Mesenchymal stem cell (in vitro differentiated cells and primary cell): ENCODE measurements around the gene RAB8B.

Source experiments
- DNase-seq: peaks from one replicate; pipeline ENCODE4 v3.0.0-alpha.2; 2013
- H2AFZ ChIP-seq: one replicate; pipeline ENCODE4 v1.6.1; 2013; ENCODE audit warnings: low read depth, mild to moderate bottlenecking, control low read depth, inconsistent platforms, low read length, moderate library complexity
- H2AK5ac ChIP-seq: 2 replicates; pipeline ENCODE4 v1.6.1; 2013; ENCODE audit warnings: low read length, moderate library complexity, mild to moderate bottlenecking, inconsistent platforms; ENCODE audit not compliant: severe bottlenecking
- H2BK120ac ChIP-seq: one replicate; pipeline ENCODE4 v1.6.1; 2013; ENCODE audit warnings: low read depth, mild to moderate bottlenecking, inconsistent platforms, low read length, moderate library complexity
- H2BK12ac ChIP-seq, 2 experiments: one replicate each; pipeline ENCODE4 v1.6.1; 2013; ENCODE audit warnings: inconsistent platforms in 2 of 2, low read length in 2 of 2, mild to moderate bottlenecking in 2 of 2, moderate library complexity in 2 of 2, control low read depth in 1 of 2
- H2BK15ac ChIP-seq: one replicate; pipeline ENCODE4 v1.6.1; 2013; ENCODE audit warnings: mild to moderate bottlenecking, low read depth, inconsistent platforms; ENCODE audit not compliant: poor library complexity, severe bottlenecking
- H2BK5ac ChIP-seq: 2 replicates; pipeline ENCODE4 v1.6.1; 2013; ENCODE audit warnings: low read depth, mild to moderate bottlenecking, low read length, control low read depth, inconsistent platforms; ENCODE audit not compliant: poor library complexity, severe bottlenecking
- H3K14ac ChIP-seq, 2 experiments: one replicate each; pipeline ENCODE4 v1.6.1; 2013; ENCODE audit warnings: inconsistent platforms in 2 of 2, low read length in 2 of 2, control low read depth in 1 of 2, mild to moderate bottlenecking in 1 of 2, moderate library complexity in 1 of 2
- H3K18ac ChIP-seq, 2 experiments: one replicate each; pipeline ENCODE4 v1.6.1; 2013; ENCODE audit warnings: inconsistent platforms in 2 of 2, low read length in 2 of 2, control low read depth in 1 of 2, low read depth in 1 of 2, mild to moderate bottlenecking in 1 of 2
- H3K23ac ChIP-seq, 2 experiments: one replicate each; pipeline ENCODE4 v1.6.1; 2013; ENCODE audit warnings: inconsistent platforms in 2 of 2, low read length in 2 of 2, mild to moderate bottlenecking in 2 of 2, moderate library complexity in 2 of 2, control low read depth in 1 of 2
- H3K27ac ChIP-seq: 2 replicates; pipeline ENCODE4 v1.5.1; 2013; ENCODE audit warnings: mild to moderate bottlenecking, moderate library complexity, low read length, control low read depth, inconsistent platforms; ENCODE audit not compliant: poor library complexity, severe bottlenecking
- H3K27me3 ChIP-seq, 2 experiments: 2 replicates each; pipeline versions ENCODE4 v1.6.1 to v1.7.0; 2013; ENCODE audit warnings: low read length in 2 of 2, mild to moderate bottlenecking in 2 of 2, moderate library complexity in 2 of 2, control low read depth in 1 of 2, inconsistent platforms in 1 of 2; ENCODE audit not compliant: control insufficient read depth in 1 of 2, insufficient read depth in 1 of 2
- H3K36me3 ChIP-seq, 2 experiments: 2 replicates each; pipeline versions ENCODE4 v1.6.1 to v1.7.0; 2013; ENCODE audit warnings: low read length in 2 of 2, control low read depth in 1 of 2, inconsistent platforms in 1 of 2, low read depth in 1 of 2, mild to moderate bottlenecking in 1 of 2; ENCODE audit not compliant: insufficient read depth in 2 of 2, control insufficient read depth in 1 of 2
- H3K4ac ChIP-seq, 2 experiments: one replicate each; pipeline ENCODE4 v1.6.1; 2013; ENCODE audit warnings: inconsistent platforms in 2 of 2, low read length in 2 of 2, mild to moderate bottlenecking in 2 of 2, moderate library complexity in 2 of 2, control low read depth in 1 of 2, low read depth in 1 of 2
- H3K4me1 ChIP-seq: 2 replicates; pipeline ENCODE4 v1.6.1; 2013; ENCODE audit warnings: low read depth, low read length, control low read depth; ENCODE audit not compliant: control insufficient read depth, insufficient read depth
- H3K4me2 ChIP-seq: 2 replicates; pipeline ENCODE4 v1.6.1; 2013; ENCODE audit warnings: low read length, mild to moderate bottlenecking, inconsistent platforms; ENCODE audit not compliant: poor library complexity, severe bottlenecking
- H3K4me3 ChIP-seq, 2 experiments: 2 replicates each; pipeline versions ENCODE4 v1.5.1 to v1.7.0; 2013; ENCODE audit warnings: low read length in 2 of 2, mild to moderate bottlenecking in 2 of 2, control low read depth in 1 of 2, low read depth in 1 of 2; ENCODE audit not compliant: insufficient read depth in 1 of 2
- H3K79me1 ChIP-seq: replicated peaks from 2 replicates; pipeline ENCODE4 v1.6.1; 2013; ENCODE audit warnings: mild to moderate bottlenecking, control low read depth, low read length, inconsistent platforms; ENCODE audit not compliant: poor library complexity, severe bottlenecking
- H3K9ac ChIP-seq: 2 replicates; pipeline ENCODE4 v1.7.0; 2013; ENCODE audit warnings: mild to moderate bottlenecking, low read length, moderate library complexity
- H3K9me3 ChIP-seq: 2 replicates; pipeline ENCODE4 v1.7.0; 2013; ENCODE audit warnings: mild to moderate bottlenecking, low read length; ENCODE audit not compliant: control insufficient read depth
- H4K8ac ChIP-seq: one replicate; pipeline ENCODE4 v1.6.1; 2013; ENCODE audit warnings: inconsistent platforms, mild to moderate bottlenecking, low read length, moderate library complexity
- H4K91ac ChIP-seq: one replicate; pipeline ENCODE4 v1.6.1; 2013; ENCODE audit warnings: mild to moderate bottlenecking, low read length, inconsistent platforms
- WGBS: methylation state at CpG from one replicate; pipeline ENCODE4 v1.1.7; 2013; ENCODE audit warnings: mixed read lengths; 5-methylcytosine and 5-hydroxymethylcytosine counted together

RAB8B gene

GRCh38 chr15:63227689-63228088 is 38.3 kb downstream of the RAB8B start:
- Histone ChIP-seq H3K18ac (no peak overlapping the region), H3K4me1 (peaks cover 3% of the 10 kb centered on the region), H3K9me3 (no peaks in the 10 kb centered on the region), H3K27me3 (no peaks in the 10 kb centered on the region), H4K91ac (no peak overlapping the region), H2AK5ac (no peak overlapping the region), H2BK5ac (no peak overlapping the region), H2BK120ac (no peak overlapping the region), H3K4me3 (no peak overlapping the region), H3K4ac (no peak overlapping the region), H3K9ac (no peak overlapping the region), H3K36me3 (peaks cover 0 to 10% of the 10 kb centered on the region in 2 experiments), H2BK15ac (no peak overlapping the region), H3K23ac (no peak overlapping the region), H4K8ac (no peak overlapping the region), H3K14ac (no peak overlapping the region), H3K79me1 (peaks cover 10% of the 10 kb centered on the region), H3K27ac (no peak overlapping the region), H3K4me2 (no peak overlapping the region), H2BK12ac (no peak overlapping the region), H2AFZ (no peak overlapping the region)
- 98% methylated on average over 2 of the region's 2 CpGs for WGBS
- DNase-seq: no peak

- Histone ChIP-seq H3K14ac (no peak overlapping the region), H3K23ac (no peak overlapping the region), H2BK5ac (no peak overlapping the region), H3K9me3 (no peaks in the 10 kb centered on the region), H3K79me1 (peaks cover 13% of the 10 kb centered on the region), H2AFZ (no peak overlapping the region), H2BK12ac (no peak overlapping the region), H3K36me3 (peaks cover 0 to 4% of the 10 kb centered on the region in 2 experiments), H3K27ac (no peak overlapping the region), H3K27me3 (no peaks in the 10 kb centered on the region), H2AK5ac (no peak overlapping the region), H3K4me2 (no peak overlapping the region), H4K8ac (no peak overlapping the region), H3K4me3 (no peak overlapping the region), H3K4ac (no peak overlapping the region), H2BK120ac (no peak overlapping the region), H3K18ac (no peak overlapping the region), H4K91ac (no peak overlapping the region), H3K4me1 (peaks cover 13% of the 10 kb centered on the region), H2BK15ac (no peak overlapping the region), H3K9ac (no peak overlapping the region)
- DNase-seq: no peak
- 95% methylated on average over 3 of the region's 3 CpGs for WGBS
These were observed 41.8 kb downstream of the RAB8B start for GRCh38 chr15:63231206-63231605.

- Histone ChIP-seq H3K9ac (no peak overlapping the region), H3K4me2 (no peak overlapping the region), H2BK12ac (no peak overlapping the region), H3K27me3 (no peaks in the 10 kb centered on the region), H4K8ac (no peak overlapping the region), H3K4ac (no peak overlapping the region), H3K18ac (no peak overlapping the region), H2BK15ac (no peak overlapping the region), H3K4me3 (no peak overlapping the region), H3K79me1 (peaks cover 13% of the 10 kb centered on the region), H3K4me1 (peaks cover 13% of the 10 kb centered on the region), H3K36me3 (peaks cover 0 to 4% of the 10 kb centered on the region in 2 experiments), H3K27ac (no peak overlapping the region), H2BK5ac (no peak overlapping the region), H2AFZ (no peak overlapping the region), H3K23ac (no peak overlapping the region), H3K9me3 (no peaks in the 10 kb centered on the region), H4K91ac (no peak overlapping the region), H3K14ac (no peak overlapping the region), H2BK120ac (no peak overlapping the region), H2AK5ac (no peak overlapping the region)
- WGBS: 56% methylated on average over 1 of the region's 1 CpG
- peak; percentile 28 for DNase-seq
These were observed 42.3 kb downstream of the RAB8B start for GRCh38 chr15:63231706-63232105.

GRCh38 chr15:63232405-63232804 is 43.0 kb downstream of the RAB8B start:
- Histone ChIP-seq H3K9me3 (no peaks in the 10 kb centered on the region), H2AK5ac (no peak overlapping the region), H2AFZ (no peak overlapping the region), H3K27me3 (no peaks in the 10 kb centered on the region), H4K8ac (no peak overlapping the region), H3K79me1 (peaks cover 13% of the 10 kb centered on the region), H3K18ac (no peak overlapping the region), H3K9ac (no peak overlapping the region), H3K23ac (no peak overlapping the region), H3K14ac (no peak overlapping the region), H3K4ac (no peak overlapping the region), H2BK120ac (no peak overlapping the region), H4K91ac (no peak overlapping the region), H2BK5ac (no peak overlapping the region), H3K4me3 (no peak overlapping the region), H2BK15ac (no peak overlapping the region), H3K4me1 (peaks cover 11% of the 10 kb centered on the region), H3K4me2 (no peak overlapping the region), H3K27ac (no peak overlapping the region), H3K36me3 (peaks cover 0 to 4% of the 10 kb centered on the region in 2 experiments), H2BK12ac (no peak overlapping the region)
- WGBS: 63% methylated on average over 2 of the region's 4 CpGs
- no peak for DNase-seq
